Peyer's patch (tissue), 4 donors: ENCODE results near the gene IKZF3. TPM values are rescaled to one million over a fixed set of nuclear protein-coding genes. Genes with fewer than 3 reads are reported as not detected.
"Not testable (repeated sequence)": the region's sequence is repeated elsewhere in the genome, so short reads cannot be mapped to it uniquely, and the experiment has no call there.

Source experiments
- DNase-seq, 3 donors: peaks; one replicate each; pipeline ENCODE4 v3.0.0-alpha.2; 2017 to 2019
- H3K27ac ChIP-seq, 4 donors: fragments of 200-600 bp; sonication (generic); one replicate each; pipeline ENCODE4 v1.5.1; 2016 to 2019
- H3K27me3 ChIP-seq, 2 donors: fragments of 200-600 bp; sonication (generic); one replicate each; pipeline ENCODE4 v1.5.1; 2019
- H3K36me3 ChIP-seq, 3 donors: fragments of 200-600 bp; sonication (generic); one replicate each; pipeline ENCODE4 v1.5.1; 2016 to 2019
- H3K4me1 ChIP-seq, 4 donors: fragments of 200-600 bp; sonication (generic); one replicate each; pipeline ENCODE4 v1.5.1; 2016 to 2019
- H3K4me3 ChIP-seq, 4 donors: fragments of 200-600 bp; sonication (generic); 1 replicate in 3 of 4; 2 replicates in 1 of 4; pipeline ENCODE4 v1.5.1; 2016 to 2019; ENCODE audit warnings: mild to moderate bottlenecking in 1 of 4
- H3K9me3 ChIP-seq, 4 donors: fragments of 200-600 bp; sonication (generic); one replicate each; pipeline ENCODE4 v1.5.1; 2016 to 2019; ENCODE audit warnings: mild to moderate bottlenecking in 1 of 4
- POLR2A ChIP-seq, 2 donors: fragments of 450-650 bp; IDR thresholded peaks; one replicate each; pipeline ENCODE4 v1.5.1; 2017; ENCODE audit warnings: antibody characterized with exemption in 2 of 2, mild to moderate bottlenecking in 2 of 2, moderate library complexity in 2 of 2
- total RNA-seq, 4 donors: library from RNA; depleted of rRNA; stranded (reverse); fragments of >200 nt; gene quantifications; one replicate each; pipeline ENCODE4 v1.1.0, GENCODE V29; 2016
- TF ChIP-seq, protein P1 (sequence below), 6 experiments: fragments of 450-650 bp in 4 of 6; fragments of 200-600 bp in 2 of 6; sonication (generic) in 1 of 6; IDR thresholded peaks; one replicate each; pipeline ENCODE4 v1.5.1; 2017 to 2019; ENCODE audit warnings: antibody characterized with exemption in 6 of 6, mild to moderate bottlenecking in 3 of 6, moderate library complexity in 1 of 6

IKZF3 gene
- total RNA-seq, 4 donors from 2014 or later = 5.4 to 45.4 (median 7.0) TPM

- peak overlapping the region in 3 of 4 donors; percentile 85 to 91 (median 88) for H3K27ac ChIP-seq
- peaks cover 0 to 11% (median 5%) of the 10 kb centered on the region in 4 donors for H3K4me1 ChIP-seq
- no peaks in the 10 kb centered on the region for H3K27me3 ChIP-seq
- no peak for DNase-seq
- no peak for TF ChIP-seq POLR2A (IDR thresholded peaks at IDR 0.05)
- TF ChIP-seq, protein P1, sequence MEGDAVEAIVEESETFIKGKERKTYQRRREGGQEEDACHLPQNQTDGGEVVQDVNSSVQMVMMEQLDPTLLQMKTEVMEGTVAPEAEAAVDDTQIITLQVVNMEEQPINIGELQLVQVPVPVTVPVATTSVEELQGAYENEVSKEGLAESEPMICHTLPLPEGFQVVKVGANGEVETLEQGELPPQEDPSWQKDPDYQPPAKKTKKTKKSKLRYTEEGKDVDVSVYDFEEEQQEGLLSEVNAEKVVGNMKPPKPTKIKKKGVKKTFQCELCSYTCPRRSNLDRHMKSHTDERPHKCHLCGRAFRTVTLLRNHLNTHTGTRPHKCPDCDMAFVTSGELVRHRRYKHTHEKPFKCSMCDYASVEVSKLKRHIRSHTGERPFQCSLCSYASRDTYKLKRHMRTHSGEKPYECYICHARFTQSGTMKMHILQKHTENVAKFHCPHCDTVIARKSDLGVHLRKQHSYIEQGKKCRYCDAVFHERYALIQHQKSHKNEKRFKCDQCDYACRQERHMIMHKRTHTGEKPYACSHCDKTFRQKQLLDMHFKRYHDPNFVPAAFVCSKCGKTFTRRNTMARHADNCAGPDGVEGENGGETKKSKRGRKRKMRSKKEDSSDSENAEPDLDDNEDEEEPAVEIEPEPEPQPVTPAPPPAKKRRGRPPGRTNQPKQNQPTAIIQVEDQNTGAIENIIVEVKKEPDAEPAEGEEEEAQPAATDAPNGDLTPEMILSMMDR (IDR thresholded peaks at IDR 0.05) = no peak
- H3K9me3 ChIP-seq = no peaks in the 10 kb centered on the region
- peak overlapping the region in 3 of 4 donors; percentile 68 to 86 (median 75) for H3K4me3 ChIP-seq
- peaks cover 0 to 46% (median 0%) of the 10 kb centered on the region in 3 donors for H3K36me3 ChIP-seq
Measured at GRCh38 chr17:39729280-39729851, 134.7 kb downstream of the IKZF3 start.

DNA sequence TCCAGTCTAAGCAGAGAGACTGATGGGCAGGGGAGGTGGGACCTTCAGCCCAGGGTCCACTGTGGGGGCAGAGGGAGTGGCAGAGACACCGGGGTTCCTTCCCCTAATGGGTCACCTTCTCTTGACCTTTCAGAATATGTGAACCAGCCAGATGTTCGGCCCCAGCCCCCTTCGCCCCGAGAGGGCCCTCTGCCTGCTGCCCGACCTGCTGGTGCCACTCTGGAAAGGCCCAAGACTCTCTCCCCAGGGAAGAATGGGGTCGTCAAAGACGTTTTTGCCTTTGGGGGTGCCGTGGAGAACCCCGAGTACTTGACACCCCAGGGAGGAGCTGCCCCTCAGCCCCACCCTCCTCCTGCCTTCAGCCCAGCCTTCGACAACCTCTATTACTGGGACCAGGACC is 136.6 kb downstream of the IKZF3 start:
- no peaks in the 10 kb centered on the region for H3K27me3 ChIP-seq
- peaks cover 0 to 11% (median 5%) of the 10 kb centered on the region in 4 donors for H3K4me1 ChIP-seq
- TF ChIP-seq, protein P1 (IDR thresholded peaks at IDR 0.05) = no peak
- no peak for TF ChIP-seq POLR2A (IDR thresholded peaks at IDR 0.05)
- H3K9me3 ChIP-seq = no peaks in the 10 kb centered on the region
- DNase-seq = no peak
- no peak overlapping the region for H3K4me3 ChIP-seq
- no peak overlapping the region for H3K27ac ChIP-seq
- peaks cover 0 to 61% (median 0%) of the 10 kb centered on the region in 3 donors for H3K36me3 ChIP-seq

- H3K9me3 ChIP-seq = no peaks in the 10 kb centered on the region
- peaks cover 0 to 68% (median 0%) of the 10 kb centered on the region in 3 donors for H3K36me3 ChIP-seq
- TF ChIP-seq POLR2A (IDR thresholded peaks at IDR 0.05) = no peak
- TF ChIP-seq, protein P1 (IDR thresholded peaks at IDR 0.05) = no peak
- H3K4me3 ChIP-seq = no peak overlapping the region
- no peak for DNase-seq
- H3K27me3 ChIP-seq = no peaks in the 10 kb centered on the region
- H3K27ac ChIP-seq = no peak overlapping the region
- H3K4me1 ChIP-seq = peaks cover 0 to 11% (median 5%) of the 10 kb centered on the region in 4 donors
Measured at GRCh38 chr17:39726617-39727016, 137.5 kb downstream of the IKZF3 start.

DNA sequence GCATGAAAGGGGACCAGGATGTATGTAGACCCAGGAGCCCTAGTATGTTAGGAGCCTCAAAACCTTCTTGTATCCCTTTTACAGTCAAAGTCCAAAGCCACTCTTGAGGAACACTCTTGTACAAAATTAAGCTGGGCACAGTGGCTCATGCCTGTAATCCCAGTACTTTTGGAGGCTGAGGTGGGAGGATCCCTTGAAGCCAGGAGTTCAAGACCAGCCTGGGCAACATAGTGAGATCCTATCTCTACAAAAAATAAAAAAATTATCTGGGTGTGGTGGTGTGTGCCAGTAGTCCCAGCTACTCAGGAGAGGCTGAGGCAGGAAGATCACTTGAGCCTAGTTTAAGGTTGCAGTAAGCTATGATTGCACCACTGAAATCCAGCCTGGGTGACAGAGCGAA is 138.2 kb downstream of the IKZF3 start:
- not testable (repeated sequence) for DNase-seq, H3K27me3 ChIP-seq, H3K9me3 ChIP-seq, H3K27ac ChIP-seq, H3K4me3 ChIP-seq
- peaks cover 0 to 72% (median 0%) of the 10 kb centered on the region in 3 donors for H3K36me3 ChIP-seq
- peaks cover 0 to 11% (median 5%) of the 10 kb centered on the region in 4 donors for H3K4me1 ChIP-seq

DNA sequence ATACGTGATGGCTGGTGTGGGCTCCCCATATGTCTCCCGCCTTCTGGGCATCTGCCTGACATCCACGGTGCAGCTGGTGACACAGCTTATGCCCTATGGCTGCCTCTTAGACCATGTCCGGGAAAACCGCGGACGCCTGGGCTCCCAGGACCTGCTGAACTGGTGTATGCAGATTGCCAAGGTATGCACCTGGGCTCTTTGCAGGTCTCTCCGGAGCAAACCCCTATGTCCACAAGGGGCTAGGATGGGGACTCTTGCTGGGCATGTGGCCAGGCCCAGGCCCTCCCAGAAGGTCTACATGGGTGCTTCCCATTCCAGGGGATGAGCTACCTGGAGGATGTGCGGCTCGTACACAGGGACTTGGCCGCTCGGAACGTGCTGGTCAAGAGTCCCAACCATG is 139.4 kb downstream of the IKZF3 start:
- no peak overlapping the region for H3K27ac ChIP-seq
- no peak overlapping the region for H3K4me3 ChIP-seq
- TF ChIP-seq POLR2A (IDR thresholded peaks at IDR 0.05) = no peak
- TF ChIP-seq, protein P1 (IDR thresholded peaks at IDR 0.05) = no peak
- no peaks in the 10 kb centered on the region for H3K9me3 ChIP-seq
- H3K27me3 ChIP-seq = no peaks in the 10 kb centered on the region
- H3K4me1 ChIP-seq = peaks cover 0 to 10% (median 3%) of the 10 kb centered on the region in 4 donors
- no peak for DNase-seq
- peaks cover 0 to 80% (median 0%) of the 10 kb centered on the region in 3 donors for H3K36me3 ChIP-seq

DNA sequence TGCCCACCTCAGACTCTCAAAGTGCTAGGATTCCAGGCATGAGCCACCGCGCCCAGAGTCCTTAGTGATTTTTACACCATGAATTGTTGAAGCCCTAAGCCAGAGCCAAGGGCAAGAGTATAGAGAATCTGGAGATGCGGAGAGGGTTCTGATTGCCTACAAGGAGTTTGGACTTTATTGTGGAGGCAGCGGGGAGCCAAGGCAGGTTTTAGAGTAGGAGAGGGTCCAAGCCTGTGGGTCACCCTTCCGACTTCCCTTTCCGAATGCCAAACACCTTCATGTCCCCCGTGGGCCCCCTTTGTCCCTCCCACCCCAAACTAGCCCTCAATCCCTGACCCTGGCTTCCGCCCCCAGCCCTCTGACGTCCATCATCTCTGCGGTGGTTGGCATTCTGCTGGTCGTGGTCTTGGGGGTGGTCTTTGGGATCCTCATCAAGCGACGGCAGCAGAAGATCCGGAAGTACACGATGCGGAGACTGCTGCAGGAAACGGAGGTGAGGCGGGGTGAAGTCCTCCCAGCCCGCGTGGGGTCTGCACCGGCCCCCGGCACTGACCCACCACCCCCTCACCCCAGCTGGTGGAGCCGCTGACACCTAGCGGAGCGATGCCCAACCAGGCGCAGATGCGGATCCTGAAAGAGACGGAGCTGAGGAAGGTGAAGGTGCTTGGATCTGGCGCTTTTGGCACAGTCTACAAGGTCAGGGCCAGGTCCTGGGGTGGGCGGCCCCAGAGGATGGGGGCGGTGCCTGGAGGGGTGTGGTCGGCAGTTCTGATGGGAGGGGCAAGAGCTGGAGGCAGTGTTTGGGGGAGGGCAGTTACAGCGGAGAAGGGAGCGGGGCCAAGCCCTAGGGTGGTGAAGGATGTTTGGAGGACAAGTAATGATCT is 140.9 kb downstream of the IKZF3 start:
- DNase-seq = no peak
- Histone ChIP-seq H3K4me1 (no peaks in the 10 kb centered on the region), H3K9me3 (no peaks in the 10 kb centered on the region), H3K27ac (no peak overlapping the region), H3K27me3 (no peaks in the 10 kb centered on the region), H3K36me3 (peaks cover 0 to 84% (median 0%) of the 10 kb centered on the region in 3 donors), H3K4me3 (no peak overlapping the region)
- TF ChIP-seq, protein P1 (IDR thresholded peaks at IDR 0.05) = no peak
- no peak for TF ChIP-seq POLR2A (IDR thresholded peaks at IDR 0.05)
